HCT116 (cell line): Measurements from ENCODE around the gene PRDM11. TPM values are rescaled to one million over a fixed set of nuclear protein-coding genes. Genes with fewer than 3 reads are reported as not detected.

Source experiments
- ATAC-seq: fragments of 200-7000 bp; cut with Tn5 transposase; 2 replicates; pipeline ENCODE4 v1.9.1; 2020; ENCODE audit warnings: mild to moderate bottlenecking, moderate library complexity
- BruUV-seq: library from RNA; stranded (reverse); fragments of 400-500 nt; replicated peaks from 2 replicates; lab custom pipeline; 2021; lab: Mats Ljungman, UMichigan
- CTCF ChIA-PET: fragments of 300-600 bp; sonication (Branson Sonifier 250); formaldehyde crosslinking; loops from one replicate; lab custom pipeline; 2021; ENCODE audit warnings: antibody characterized with exemption; lab: Charles Lee
- POLR2A ChIA-PET: fragments of 300-600, 350-600 bp; sonication (Branson Sonifier 250); formaldehyde crosslinking; loops from one replicate; lab custom pipeline; 2021; ENCODE audit warnings: antibody characterized with exemption; lab: Charles Lee
- RAD21 ChIA-PET, 2 experiments: fragments of 300-600 bp; sonication (Branson Sonifier 250); formaldehyde crosslinking; loops; one replicate each; lab custom pipeline; 2023; ENCODE audit warnings: low total read pairs in 2 of 2; ENCODE audit not compliant: uncharacterized antibody in 2 of 2, unreplicated experiment in 2 of 2, low non-redundant PET in 1 of 2; lab: Charles Lee
- DNase-seq: peaks from one replicate; pipeline ENCODE4 v3.0.0-alpha.2; 2010; ENCODE audit warnings: low read depth, low spot score
- H2AFZ ChIP-seq: fragments of 200-600 bp; shearing (Covaris generic), sonication (generic); 2 replicates; pipeline ENCODE4 v1.6.1; 2017; ENCODE audit warnings: low read depth, mixed run types, mixed read lengths, antibody characterized with exemption, low read length; ENCODE audit not compliant: poor library complexity, severe bottlenecking
- H3K27ac ChIP-seq: 2 replicates; pipeline ENCODE4 v1.5.1; 2012; ENCODE audit warnings: low read depth, low read length
- H3K27me3 ChIP-seq: fragments of 200-600 bp; sonication (generic); 2 replicates; pipeline ENCODE4 v1.6.1; 2016; ENCODE audit warnings: mixed run types, low read length, mixed read lengths; ENCODE audit not compliant: insufficient read depth
- H3K36me3 ChIP-seq, 2 experiments: fragments of 200-500 bp in 1 of 2; fragments of 200-600 bp in 1 of 2; sonication (Bioruptor generic) in 1 of 2; sonication (generic) in 1 of 2; 2 replicates each; pipeline versions ENCODE4 v1.5.1 to v1.6.1; 2014 to 2016; ENCODE audit warnings: low read length in 2 of 2, inconsistent platforms in 1 of 2, mixed read lengths in 1 of 2, mixed run types in 1 of 2; ENCODE audit not compliant: insufficient read depth in 2 of 2, control insufficient read depth in 1 of 2
- H3K4me1 ChIP-seq, 2 experiments: fragments of 200-600 bp in 1 of 2; sonication (generic) in 1 of 2; 2 replicates each; pipeline versions ENCODE4 v1.5.1 to v1.6.1; 2012 to 2017; ENCODE audit warnings: low read length in 2 of 2, inconsistent platforms in 1 of 2, mild to moderate bottlenecking in 1 of 2, mixed read lengths in 1 of 2, mixed run types in 1 of 2, moderate library complexity in 1 of 2; ENCODE audit not compliant: insufficient read depth in 2 of 2, control insufficient read depth in 1 of 2
- H3K4me2 ChIP-seq: fragments of 200-600 bp; sonication (generic); 2 replicates; pipeline ENCODE4 v1.6.1; 2017; ENCODE audit warnings: mixed run types, low read length, mixed read lengths
- H3K4me3 ChIP-seq, 2 experiments: fragments of 200-600 bp in 1 of 2; sonication (generic) in 1 of 2; replicated peaks in 1 of 2; 2 replicates each; pipeline ENCODE4 v1.5.1; 2011 to 2016; ENCODE audit warnings: low read length in 2 of 2, control low read depth in 1 of 2, low read depth in 1 of 2, mild to moderate bottlenecking in 1 of 2, mixed read lengths in 1 of 2, mixed run types in 1 of 2
- H3K79me2 ChIP-seq: fragments of 200-600 bp; sonication (generic); 2 replicates; pipeline ENCODE4 v1.6.1; 2017; ENCODE audit warnings: mild to moderate bottlenecking, mixed run types, low read length, moderate library complexity, mixed read lengths; ENCODE audit not compliant: insufficient read depth
- H3K9ac ChIP-seq: fragments of 200-600 bp; sonication (generic); 2 replicates; pipeline ENCODE4 v1.6.1; 2016; ENCODE audit warnings: low read length, mixed read lengths
- H3K9me2 ChIP-seq: fragments of 200-600 bp; sonication (generic), shearing (Covaris generic); 2 replicates; pipeline ENCODE4 v1.6.1; 2017; ENCODE audit warnings: mixed run types, mild to moderate bottlenecking, moderate library complexity; ENCODE audit not compliant: insufficient read depth
- H3K9me3 ChIP-seq, 2 experiments: fragments of 200-500 bp in 1 of 2; fragments of 200-600 bp in 1 of 2; sonication (Bioruptor generic) in 1 of 2; sonication (generic) in 1 of 2; 2 replicates each; pipeline ENCODE4 v1.6.1; 2014 to 2017; ENCODE audit warnings: low read length in 2 of 2, mixed read lengths in 2 of 2, inconsistent platforms in 1 of 2, low read depth in 1 of 2, mild to moderate bottlenecking in 1 of 2, mixed run types in 1 of 2, moderate library complexity in 1 of 2; ENCODE audit not compliant: control insufficient read depth in 1 of 2, insufficient read depth in 1 of 2
- H4K20me1 ChIP-seq: fragments of 200-600 bp; sonication (generic), shearing (Covaris generic); 2 replicates; pipeline ENCODE4 v1.6.1; 2017; ENCODE audit warnings: mixed run types, mild to moderate bottlenecking, moderate library complexity; ENCODE audit not compliant: insufficient read depth
- EGR1 ChIP-seq: IDR thresholded peaks from 2 replicates; pipeline ENCODE4 v1.6.1; 2012; ENCODE audit warnings: low read depth
- EZH2 ChIP-seq: fragments of 200-600 bp; sonication (generic); IDR thresholded peaks from 2 replicates; pipeline ENCODE4 v1.6.1; 2017; ENCODE audit warnings: antibody characterized with exemption, mixed run types
- FOSL1 ChIP-seq: IDR thresholded peaks from 2 replicates; pipeline ENCODE4 v1.6.1; 2012; ENCODE audit warnings: low read depth
- POLR2A ChIP-seq: IDR thresholded peaks from 2 replicates; pipeline ENCODE4 v1.7.0; 2011; ENCODE audit warnings: borderline replicate concordance; ENCODE audit not compliant: insufficient read depth, insufficient read length; ENCODE audit errors: extremely low read depth
- REST ChIP-seq: IDR thresholded peaks from 2 replicates; pipeline ENCODE4 v1.6.1; 2012; ENCODE audit warnings: low read depth
- SIN3A ChIP-seq: IDR thresholded peaks from 2 replicates; pipeline ENCODE4 v1.6.1; 2012; ENCODE audit warnings: low read depth
- TCF7L2 ChIP-seq: IDR thresholded peaks from 2 replicates; pipeline ENCODE4 v1.7.0; 2011; ENCODE audit warnings: borderline replicate concordance, inconsistent platforms; ENCODE audit not compliant: insufficient read depth, insufficient read length; ENCODE audit errors: extremely low read depth
- YY1 ChIP-seq: IDR thresholded peaks from 2 replicates; pipeline ENCODE4 v1.6.1; 2011; ENCODE audit warnings: low read length, low read depth, moderate library complexity, mild to moderate bottlenecking; ENCODE audit not compliant: insufficient replicate concordance; ENCODE audit errors: extremely low read depth
- ZBTB33 ChIP-seq: IDR thresholded peaks from 2 replicates; pipeline ENCODE4 v1.6.1; 2011; ENCODE audit warnings: mild to moderate bottlenecking, low read length, moderate library complexity; ENCODE audit not compliant: insufficient replicate concordance; ENCODE audit errors: extremely low read depth
- intact Hi-C: fragments of 100-400 bp; cut with micrococcal nuclease; formaldehyde crosslinking; loops from 2 replicates; pipeline ENCODE4 v1.10.0; 2022
- total RNA-seq: library from RNA; stranded (reverse); gene quantifications from one replicate; pipeline ENCODE4 v1.2.1, GENCODE V29; 2021; ENCODE audit not compliant: unreplicated experiment

Gene PRDM11
- total RNA-seq, 1 experiment from 2014 or later, result 9.3 TPM

GRCh38 chr11:45163956-45164575, 17.6 kb downstream of the PRDM11 start:
- ChIA-PET CTCF (no interaction called here), RAD21 (no interaction called here), POLR2A (no interaction called here)
- TF ChIP-seq EGR1 (no peak), TCF7L2 (no peak), POLR2A (no peak)
- no peak overlapping the region for H3K27ac ChIP-seq
- peak overlapping the region; percentile 9; the same call in 1 of the 2 replicates for H3K4me2 ChIP-seq
- intact Hi-C loops, result no loop called here
- no peaks in the 10 kb centered on the region for H3K27me3 ChIP-seq
- H4K20me1 ChIP-seq, result no peaks in the 10 kb centered on the region
- no TSS peak for BruUV-seq
- no peaks in the 10 kb centered on the region for H3K79me2 ChIP-seq
- H2AFZ ChIP-seq, result no peak overlapping the region
- no peaks in the 10 kb centered on the region for H3K9me3 ChIP-seq
- H3K9ac ChIP-seq, result no peak overlapping the region
- peaks cover 0 to 9% of the 10 kb centered on the region in 2 experiments; a peak in 1 of 4 replicates for H3K4me1 ChIP-seq
- no peaks in the 10 kb centered on the region for H3K36me3 ChIP-seq
- no peaks in the 10 kb centered on the region for H3K9me2 ChIP-seq
- no peak overlapping the region for H3K4me3 ChIP-seq
- ATAC-seq (no peak), DNase-seq (no peak)

DNA sequence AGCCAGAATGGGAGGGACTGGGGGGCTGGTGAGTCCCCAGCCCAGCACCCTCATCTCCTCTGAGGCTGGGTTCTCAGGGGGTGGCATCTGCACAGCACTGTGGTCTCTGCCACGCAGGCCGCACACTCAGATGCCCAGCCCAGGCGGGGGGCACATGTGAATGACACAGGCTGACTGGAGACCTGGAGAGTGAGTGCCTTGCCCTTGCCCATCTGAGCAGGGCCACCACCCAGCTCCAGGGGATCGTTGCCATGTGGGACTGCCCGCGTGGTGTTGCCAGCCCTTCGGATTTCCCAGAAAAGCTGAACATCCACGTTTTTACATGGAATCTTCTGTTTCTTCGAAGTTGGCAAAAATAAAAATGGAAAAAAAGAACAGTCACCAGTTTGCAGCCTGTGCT, 18.9 kb downstream of the PRDM11 start:
- Histone ChIP-seq H3K27me3 (no peaks in the 10 kb centered on the region), H3K9ac (no peak overlapping the region), H3K9me2 (no peaks in the 10 kb centered on the region), H3K4me3 (no peak overlapping the region), H4K20me1 (no peaks in the 10 kb centered on the region), H3K9me3 (no peaks in the 10 kb centered on the region), H3K36me3 (no peaks in the 10 kb centered on the region), H2AFZ (no peak overlapping the region), H3K79me2 (no peaks in the 10 kb centered on the region), H3K4me2 (no peak overlapping the region), H3K27ac (no peak overlapping the region), H3K4me1 (peaks cover 0 to 10% of the 10 kb centered on the region in 2 experiments; a peak in 2 of 4 replicates)
- RAD21 ChIA-PET, result no interaction called here
- BruUV-seq, result no TSS peak
- ATAC-seq (no peak), DNase-seq (no peak)
- CTCF ChIA-PET, result no interaction called here
- intact Hi-C loops, result no loop called here
- TF ChIP-seq SIN3A, result no peak
- no peak for TF ChIP-seq EZH2
- TF ChIP-seq REST, result no peak
- TF ChIP-seq ZBTB33, result no peak
- TF ChIP-seq TCF7L2, result no peak
- no peak for TF ChIP-seq YY1
- TF ChIP-seq FOSL1, result no peak
- POLR2A ChIA-PET, result no interaction called here
